Measurements from ENCODE around the gene PTGER3.

PTGER3 gene

DNA sequence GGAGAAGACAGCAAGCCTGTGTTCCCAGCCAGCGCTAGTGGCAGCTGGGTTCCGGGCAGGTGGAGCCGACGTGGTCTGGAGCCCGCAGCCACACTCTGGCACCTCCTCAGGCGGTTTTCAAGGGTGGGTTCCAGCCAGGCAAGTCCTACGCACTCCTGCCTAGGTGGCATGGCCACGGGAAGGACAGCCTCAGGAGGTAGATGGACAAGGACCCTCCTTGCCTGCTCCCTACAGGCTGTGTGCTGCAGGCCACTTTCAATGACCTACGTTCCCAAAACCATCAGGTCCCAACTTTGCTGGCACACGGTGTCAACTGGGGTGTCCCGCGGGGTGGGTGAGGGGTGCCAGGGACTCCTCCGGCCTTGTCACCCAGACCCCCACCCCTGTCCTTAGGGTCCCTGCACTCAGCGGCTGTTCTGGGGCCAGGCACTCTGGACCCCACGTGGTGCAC, 6.7 kb upstream of the PTGER3 start:
- DNase-seq (ENCODE audit: insufficient read length, low spot score) (no peak), FAIRE-seq (no peak)
- TF ChIP-seq POU2F2 (IDR thresholded peaks at IDR 0.05; ENCODE audit: low read depth, low read length) = 0 out of 2 replicates have a peak, but pooled peaks have one; percentile 64
- TF ChIP-seq TAF1 (IDR thresholded peaks at IDR 0.05; ENCODE audit: low read depth, low read length) = no peak
- no peak for TF ChIP-seq PAX5 (IDR thresholded peaks at IDR 0.05; ENCODE audit: insufficient read depth, low read length, severe bottlenecking)
- no peak for TF ChIP-seq SPI1 (IDR thresholded peaks at IDR 0.05; ENCODE audit: low read depth, low read length)
- peak; percentile 39 for TF ChIP-seq POLR2A (IDR thresholded peaks at IDR 0.05; ENCODE audit: low read depth, low read length)
- TF ChIP-seq POLR2AphosphoS5 (IDR thresholded peaks at IDR 0.05; ENCODE audit: low read depth, low read length) = peak; percentile 74

DNA sequence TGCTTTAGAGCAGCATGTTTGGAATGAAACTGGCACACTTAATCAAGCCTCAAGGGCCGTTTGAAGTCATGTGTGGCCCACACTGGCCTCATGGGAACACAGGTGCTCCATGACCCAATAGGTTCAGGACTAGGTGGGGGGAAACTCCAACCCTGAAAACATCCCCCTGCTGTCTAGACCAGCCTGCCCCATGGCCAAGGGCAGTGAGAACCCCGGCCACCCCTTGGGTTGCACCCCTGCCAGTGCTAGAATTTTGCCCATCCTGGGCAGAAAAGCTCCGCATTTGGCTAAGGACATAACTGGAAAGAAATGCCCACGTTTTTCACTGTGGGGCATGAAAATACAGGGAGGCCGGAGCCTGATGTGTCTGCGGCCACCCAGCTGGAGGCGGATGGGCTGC, 6.1 kb upstream of the PTGER3 start:
- DNase-seq (ENCODE audit: insufficient read length, low spot score) (no peak), FAIRE-seq (no peak)
- TF ChIP-seq POLR2AphosphoS5 (IDR thresholded peaks at IDR 0.05; ENCODE audit: low read depth, low read length) (no peak), POLR2A (IDR thresholded peaks at IDR 0.05; ENCODE audit: low read depth, low read length) (no peak; the same call in none of the 2 replicates), TAF1 (IDR thresholded peaks at IDR 0.05; ENCODE audit: low read depth, low read length) (no peak), POU2F2 (IDR thresholded peaks at IDR 0.05; ENCODE audit: low read depth, low read length) (no peak), PAX5 (IDR thresholded peaks at IDR 0.05; ENCODE audit: insufficient read depth, low read length, severe bottlenecking) (no peak)

DNA sequence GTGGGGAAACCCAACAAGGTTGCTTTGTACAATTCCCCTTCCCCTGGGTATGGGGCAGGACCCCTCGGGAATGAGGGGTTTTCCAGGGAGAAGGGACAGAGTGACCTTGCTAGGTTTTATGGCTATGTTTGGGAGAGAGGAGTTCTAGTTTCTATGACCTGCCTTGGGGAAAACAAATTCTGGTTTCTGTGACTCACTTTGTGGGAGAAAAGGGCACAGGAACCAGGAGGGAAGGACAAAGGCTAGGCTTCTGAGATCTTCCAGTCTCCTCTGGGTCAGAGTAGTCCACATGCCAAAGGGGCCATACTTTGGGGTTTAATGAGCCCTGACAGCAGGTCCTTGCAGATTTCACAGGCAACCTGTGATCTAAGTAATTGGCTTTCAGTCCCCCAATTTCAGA, 5.5 kb upstream of the PTGER3 start:
- FAIRE-seq = no peak
- DNase-seq (ENCODE audit: insufficient read length, low spot score) = no peak
- TF ChIP-seq TAF1 (IDR thresholded peaks at IDR 0.05; ENCODE audit: low read depth, low read length) = no peak
- TF ChIP-seq POU2F2 (IDR thresholded peaks at IDR 0.05; ENCODE audit: low read depth, low read length) = no peak

DNA sequence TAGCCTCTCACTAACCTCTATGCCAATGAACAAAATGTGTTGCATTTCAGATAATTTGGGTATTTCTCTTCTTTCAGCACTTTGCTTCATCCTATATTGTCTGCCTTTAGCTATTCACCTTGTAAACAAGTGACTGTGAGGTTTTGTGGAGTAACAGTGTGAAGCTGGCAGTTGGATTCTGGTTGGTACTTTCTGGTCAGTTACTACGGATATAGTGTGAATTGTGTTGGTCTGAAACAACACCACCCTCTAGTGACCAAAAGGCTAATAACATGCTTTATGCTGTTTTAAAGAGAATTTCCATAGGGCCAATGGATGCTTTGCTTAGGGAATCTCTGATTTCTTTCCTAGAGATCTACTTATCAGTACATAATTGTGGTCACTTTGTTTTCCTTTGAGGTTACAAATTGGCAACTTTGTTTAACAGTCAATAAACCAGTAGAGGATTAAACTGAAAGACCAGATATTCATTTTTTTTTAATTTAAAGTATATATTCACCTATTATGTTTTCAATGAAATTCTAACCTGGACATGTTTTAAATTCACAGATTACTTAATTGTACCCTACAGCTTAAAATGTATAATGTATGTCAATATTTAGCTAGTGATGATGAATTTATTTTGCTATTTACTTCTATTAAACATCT, 2.5 kb upstream of the PTGER3 start:
- DNase-seq (ENCODE audit: insufficient read length, low spot score) (peak; percentile 23), FAIRE-seq (peak; percentile 87)
- no peak for TF ChIP-seq POU2F2 (IDR thresholded peaks at IDR 0.05; ENCODE audit: low read depth, low read length)
- TF ChIP-seq PAX5 (IDR thresholded peaks at IDR 0.05; ENCODE audit: insufficient read depth, low read length, severe bottlenecking) = no peak
- no peak for TF ChIP-seq POLR2AphosphoS5 (IDR thresholded peaks at IDR 0.05; ENCODE audit: low read depth, low read length)
- no peak for TF ChIP-seq TAF1 (IDR thresholded peaks at IDR 0.05; ENCODE audit: low read depth, low read length)
- no peak for TF ChIP-seq SPI1 (IDR thresholded peaks at IDR 0.05; ENCODE audit: low read depth, low read length)
- TF ChIP-seq POLR2A (IDR thresholded peaks at IDR 0.05; ENCODE audit: low read depth, low read length) = no peak

DNA sequence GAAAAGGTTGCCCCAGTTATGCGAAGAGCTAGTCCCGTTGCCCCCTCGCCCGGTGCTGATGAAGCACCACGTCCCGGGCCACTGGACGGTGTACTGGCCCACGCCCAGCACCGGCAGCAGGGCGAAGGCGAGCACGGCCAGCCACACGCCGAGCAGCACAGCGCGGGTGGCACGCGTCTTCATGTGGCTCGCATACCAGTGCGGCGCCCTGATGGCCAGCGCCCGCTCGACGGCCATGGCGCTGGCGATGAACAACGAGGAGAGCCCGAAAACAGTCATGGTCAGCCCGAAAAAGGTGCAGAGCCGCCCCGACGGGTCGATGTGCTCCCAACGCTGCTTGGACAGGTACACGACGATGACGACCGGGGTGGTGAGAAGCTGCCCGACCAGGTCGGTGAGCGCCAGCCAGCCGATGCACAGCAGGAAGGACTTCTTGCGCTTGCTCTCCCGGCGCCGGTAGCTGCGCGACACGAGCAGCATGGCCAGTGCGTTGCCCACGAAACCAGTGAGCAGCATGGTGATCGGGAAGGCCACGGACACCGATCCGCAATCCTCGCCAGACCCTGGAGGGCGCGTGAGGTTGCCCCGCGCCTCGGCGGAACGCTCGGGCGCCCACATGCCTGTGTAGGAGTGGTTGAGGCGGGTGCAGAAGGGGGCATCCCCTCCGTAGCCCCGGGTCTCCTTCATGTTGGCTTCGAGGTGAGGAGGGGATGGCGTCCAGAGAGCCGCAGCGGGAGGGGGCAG, 553 bp downstream of the PTGER3 start:
- no peak for TF ChIP-seq POU2F2 (IDR thresholded peaks at IDR 0.05; ENCODE audit: low read depth, low read length)
- no peak for TF ChIP-seq TAF1 (IDR thresholded peaks at IDR 0.05; ENCODE audit: low read depth, low read length)
- TF ChIP-seq SPI1 (IDR thresholded peaks at IDR 0.05; ENCODE audit: low read depth, low read length) = no peak
- TF ChIP-seq POLR2AphosphoS5 (IDR thresholded peaks at IDR 0.05; ENCODE audit: low read depth, low read length) = no peak
- TF ChIP-seq PAX5 (IDR thresholded peaks at IDR 0.05; ENCODE audit: insufficient read depth, low read length, severe bottlenecking) = no peak
- no peak for TF ChIP-seq POLR2A (IDR thresholded peaks at IDR 0.05; ENCODE audit: low read depth, low read length)
- FAIRE-seq (peak; percentile 68), DNase-seq (ENCODE audit: insufficient read length, low spot score) (peak; percentile 27)

DNA sequence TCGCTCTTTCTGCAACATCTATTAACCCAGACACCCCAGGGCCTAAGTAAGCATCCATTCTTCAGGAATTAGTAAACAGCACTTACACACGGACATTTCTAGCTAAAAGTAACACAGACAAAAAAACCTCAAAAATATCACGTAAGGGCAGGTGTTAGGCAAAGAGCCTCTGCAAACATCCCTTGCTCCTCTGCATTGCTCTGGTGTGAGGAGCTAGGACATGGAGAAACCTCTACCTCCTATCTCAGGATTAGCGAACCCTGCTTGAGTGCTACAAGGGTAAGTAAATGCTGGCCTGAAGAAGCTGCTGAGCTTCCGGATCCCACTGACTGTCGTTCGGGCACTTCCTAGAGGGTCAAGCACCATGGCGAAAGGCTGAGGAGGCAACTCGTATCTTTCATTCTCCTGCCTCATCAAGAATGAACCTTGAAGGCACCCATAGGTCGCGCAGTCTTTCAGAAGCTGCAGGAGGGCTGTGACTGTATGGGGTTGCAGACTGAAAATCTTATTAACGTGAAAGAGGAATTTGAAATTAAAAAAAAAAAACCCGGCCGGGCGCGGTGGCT, 2.1 kb downstream of the PTGER3 start:
- DNase-seq (ENCODE audit: insufficient read length, low spot score) = no peak
- FAIRE-seq = no peak
- no peak for TF ChIP-seq TAF1 (IDR thresholded peaks at IDR 0.05; ENCODE audit: low read depth, low read length)
- no peak for TF ChIP-seq POLR2AphosphoS5 (IDR thresholded peaks at IDR 0.05; ENCODE audit: low read depth, low read length)
- TF ChIP-seq POLR2A (IDR thresholded peaks at IDR 0.05; ENCODE audit: low read depth, low read length) = no peak
- TF ChIP-seq SPI1 (IDR thresholded peaks at IDR 0.05; ENCODE audit: low read depth, low read length) = no peak
- TF ChIP-seq PAX5 (IDR thresholded peaks at IDR 0.05; ENCODE audit: insufficient read depth, low read length, severe bottlenecking) = no peak
- no peak for TF ChIP-seq POU2F2 (IDR thresholded peaks at IDR 0.05; ENCODE audit: low read depth, low read length)

DNA sequence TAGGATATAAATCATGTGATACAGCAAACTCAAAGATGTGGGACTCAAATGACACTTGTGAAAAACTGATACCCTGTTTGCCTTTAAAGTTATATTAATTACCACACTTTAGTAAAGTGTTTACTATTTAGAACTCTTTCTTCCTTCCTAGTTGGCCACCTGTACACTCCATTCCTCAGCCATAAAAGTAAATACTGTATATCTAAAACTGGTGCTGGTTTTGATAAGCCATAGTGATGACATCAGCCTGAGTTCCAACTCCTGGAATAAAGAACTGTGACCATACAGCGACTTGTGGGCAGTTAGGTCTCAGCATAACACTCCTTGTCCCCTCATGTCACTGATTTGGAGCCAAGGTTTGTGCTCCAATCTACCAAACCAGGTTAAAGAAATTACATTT, 2.8 kb downstream of the PTGER3 start:
- no peak for DNase-seq (ENCODE audit: insufficient read length, low spot score)
- FAIRE-seq = no peak
- no peak for TF ChIP-seq PAX5 (IDR thresholded peaks at IDR 0.05; ENCODE audit: insufficient read depth, low read length, severe bottlenecking)
- no peak for TF ChIP-seq POLR2AphosphoS5 (IDR thresholded peaks at IDR 0.05; ENCODE audit: low read depth, low read length)
- no peak for TF ChIP-seq TAF1 (IDR thresholded peaks at IDR 0.05; ENCODE audit: low read depth, low read length)
- no peak for TF ChIP-seq SPI1 (IDR thresholded peaks at IDR 0.05; ENCODE audit: low read depth, low read length)
- no peak for TF ChIP-seq POLR2A (IDR thresholded peaks at IDR 0.05; ENCODE audit: low read depth, low read length)
- TF ChIP-seq POU2F2 (IDR thresholded peaks at IDR 0.05; ENCODE audit: low read depth, low read length) = no peak

DNA sequence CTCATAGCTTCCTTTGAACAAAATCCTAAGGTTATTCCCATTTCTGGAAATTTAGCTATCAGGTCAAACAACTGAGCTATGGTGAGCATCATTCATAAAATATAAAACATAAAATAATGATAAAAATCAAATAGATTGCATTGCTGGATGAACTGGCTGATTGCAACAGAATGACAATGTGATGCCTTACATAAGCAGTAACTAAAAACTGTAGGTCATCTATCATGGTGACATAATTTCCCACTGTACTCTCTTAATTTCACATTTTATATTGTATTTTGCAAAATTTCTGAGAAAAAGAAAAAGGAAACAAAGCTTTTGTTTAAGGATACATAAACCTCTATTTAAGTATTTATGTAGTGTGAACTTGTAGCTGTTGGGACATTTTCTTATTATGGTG, 4.6 kb downstream of the PTGER3 start:
- DNase-seq (ENCODE audit: insufficient read length, low spot score) (no peak), FAIRE-seq (no peak)
- TF ChIP-seq PAX5 (IDR thresholded peaks at IDR 0.05; ENCODE audit: insufficient read depth, low read length, severe bottlenecking) = no peak

DNA sequence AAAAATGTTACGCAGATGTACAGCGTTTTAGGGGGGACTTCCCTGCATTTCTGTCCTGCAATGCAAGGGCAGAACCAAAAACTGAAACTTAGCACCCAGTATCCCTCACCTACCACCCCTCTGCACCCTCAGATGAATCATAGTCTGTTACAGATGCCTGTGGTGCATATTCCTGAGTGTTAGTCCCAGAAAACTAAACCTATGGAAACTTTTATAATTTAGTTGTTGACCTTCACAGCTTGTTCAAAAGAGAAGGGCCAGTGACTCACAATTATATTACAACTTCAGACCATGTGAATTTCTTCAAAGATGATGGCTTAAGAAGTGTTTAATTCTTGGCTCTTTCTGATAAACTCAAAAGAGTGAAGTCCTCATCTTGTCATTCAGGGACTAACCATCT, 5.8 kb downstream of the PTGER3 start:
- no peak for TF ChIP-seq POLR2AphosphoS5 (IDR thresholded peaks at IDR 0.05; ENCODE audit: low read depth, low read length)
- no peak for TF ChIP-seq SPI1 (IDR thresholded peaks at IDR 0.05; ENCODE audit: low read depth, low read length)
- no peak for TF ChIP-seq POLR2A (IDR thresholded peaks at IDR 0.05; ENCODE audit: low read depth, low read length)
- no peak for TF ChIP-seq PAX5 (IDR thresholded peaks at IDR 0.05; ENCODE audit: insufficient read depth, low read length, severe bottlenecking)
- no peak for TF ChIP-seq POU2F2 (IDR thresholded peaks at IDR 0.05; ENCODE audit: low read depth, low read length)
- TF ChIP-seq TAF1 (IDR thresholded peaks at IDR 0.05; ENCODE audit: low read depth, low read length) = no peak
- DNase-seq (ENCODE audit: insufficient read length, low spot score) (no peak), FAIRE-seq (no peak)

Data from GM12891 (cell line).